Glutamatergic neuron (in vitro differentiated cells): ENCODE measurements around the gene GPC6. TPM values are rescaled to one million over a fixed set of nuclear protein-coding genes. Genes with fewer than 3 reads are reported as not detected.

ENCODE experiments used
- DNase-seq: peaks from one replicate; pipeline ENCODE4 v3.0.0; 2022
- H3K27ac Mint-ChIP-seq: one replicate; pipeline ENCODE4 v1.8.0; 2020; ENCODE audit warnings: mild to moderate bottlenecking, mixed read lengths, inconsistent platforms; ENCODE audit not compliant: unreplicated experiment
- H3K27me3 Mint-ChIP-seq: one replicate; pipeline ENCODE4 v1.8.0; 2020; ENCODE audit warnings: mild to moderate bottlenecking, moderate library complexity, mixed read lengths, inconsistent platforms; ENCODE audit not compliant: unreplicated experiment
- H3K36me3 Mint-ChIP-seq: one replicate; pipeline ENCODE4 v1.8.0; 2020; ENCODE audit warnings: mild to moderate bottlenecking, mixed read lengths, inconsistent platforms; ENCODE audit not compliant: unreplicated experiment
- H3K4me1 Mint-ChIP-seq: one replicate; pipeline ENCODE4 v1.8.0; 2020; ENCODE audit warnings: mild to moderate bottlenecking, low read depth, mixed read lengths, inconsistent platforms; ENCODE audit not compliant: unreplicated experiment
- H3K4me3 Mint-ChIP-seq: one replicate; pipeline ENCODE4 v1.8.0; 2020; ENCODE audit warnings: mild to moderate bottlenecking, mixed read lengths, inconsistent platforms; ENCODE audit not compliant: unreplicated experiment
- H3K9me3 Mint-ChIP-seq: one replicate; pipeline ENCODE4 v1.8.0; 2020; ENCODE audit warnings: mild to moderate bottlenecking, moderate library complexity, mixed read lengths, inconsistent platforms; ENCODE audit not compliant: unreplicated experiment
- CTCF ChIP-seq: fragments of 200-600 bp; sonication (generic); IDR thresholded peaks from one replicate; pipeline ENCODE4 v1.5.0; 2021; ENCODE audit not compliant: partially characterized antibody, unreplicated experiment
- total RNA-seq: library from RNA; stranded (reverse); fragmentation: NEBNext Ultra II Directional; extraction: Animal tissue kit (Norgen Biotek cat#: 25700); gene quantifications from one replicate; pipeline ENCODE4 v1.2.1, GENCODE V29; 2021; ENCODE audit not compliant: unreplicated experiment

The GPC6 gene
- total RNA-seq, 1 donor from 2014 or later, result 11.8 TPM

GRCh38 chr13:93378184-93378583, 151.6 kb downstream of the GPC6 start:
- Mint-ChIP-seq H3K9me3 (no peaks in the 10 kb centered on the region), H3K27ac (peak overlapping the region; percentile 3), H3K27me3 (no peaks in the 10 kb centered on the region), H3K4me1 (peaks cover 11% of the 10 kb centered on the region), H3K36me3 (no peaks in the 10 kb centered on the region), H3K4me3 (no peak overlapping the region)
- no peak for DNase-seq
- TF ChIP-seq CTCF, result no peak

- TF ChIP-seq CTCF, result no peak
- Mint-ChIP-seq H3K4me3 (no peak overlapping the region), H3K27ac (no peak overlapping the region), H3K27me3 (no peaks in the 10 kb centered on the region), H3K9me3 (no peaks in the 10 kb centered on the region), H3K4me1 (peaks cover under 1% of the 10 kb centered on the region), H3K36me3 (no peaks in the 10 kb centered on the region)
- DNase-seq, result no peak
These were observed 159.5 kb downstream of the GPC6 start for GRCh38 chr13:93386116-93386515.

- Mint-ChIP-seq H3K9me3 (no peaks in the 10 kb centered on the region), H3K4me1 (peaks cover 18% of the 10 kb centered on the region), H3K27ac (no peak overlapping the region), H3K4me3 (no peak overlapping the region), H3K27me3 (no peaks in the 10 kb centered on the region), H3K36me3 (no peaks in the 10 kb centered on the region)
- no peak for TF ChIP-seq CTCF
- no peak for DNase-seq
These were observed 162.1 kb downstream of the GPC6 start for GRCh38 chr13:93388701-93389100.

GRCh38 chr13:93397619-93398018, 171.0 kb downstream of the GPC6 start:
- no peak for DNase-seq
- Mint-ChIP-seq H3K27ac (no peak overlapping the region), H3K36me3 (no peaks in the 10 kb centered on the region), H3K27me3 (no peaks in the 10 kb centered on the region), H3K4me3 (no peak overlapping the region), H3K4me1 (peaks cover 36% of the 10 kb centered on the region), H3K9me3 (peaks cover 5% of the 10 kb centered on the region)
- no peak for TF ChIP-seq CTCF

- peak overlapping the region; percentile 39 for H3K4me3 Mint-ChIP-seq
- no peak for TF ChIP-seq CTCF
- peak overlapping the region; percentile 86 for H3K27ac Mint-ChIP-seq
- H3K9me3 Mint-ChIP-seq, result peaks cover 5% of the 10 kb centered on the region
- H3K36me3 Mint-ChIP-seq, result no peaks in the 10 kb centered on the region
- no peaks in the 10 kb centered on the region for H3K27me3 Mint-ChIP-seq
- peaks cover 36% of the 10 kb centered on the region for H3K4me1 Mint-ChIP-seq
- no peak for DNase-seq
These were observed 171.8 kb downstream of the GPC6 start for GRCh38 chr13:93398167-93399035.
